HG02870 (cell line): ENCODE data around the gene SMCHD1.
"Not testable (repeated sequence)": the region's sequence is repeated elsewhere in the genome, so short reads cannot be mapped to it uniquely, and the experiment has no call there.

Source experiments
- ATAC-seq: cut with Tn5 transposase; IDR thresholded peaks from one replicate; pipeline ENCODE4 v1.9.1; 2021; ENCODE audit warnings: mild to moderate bottlenecking, moderate library complexity; ENCODE audit not compliant: unreplicated experiment

The SMCHD1 gene

DNA sequence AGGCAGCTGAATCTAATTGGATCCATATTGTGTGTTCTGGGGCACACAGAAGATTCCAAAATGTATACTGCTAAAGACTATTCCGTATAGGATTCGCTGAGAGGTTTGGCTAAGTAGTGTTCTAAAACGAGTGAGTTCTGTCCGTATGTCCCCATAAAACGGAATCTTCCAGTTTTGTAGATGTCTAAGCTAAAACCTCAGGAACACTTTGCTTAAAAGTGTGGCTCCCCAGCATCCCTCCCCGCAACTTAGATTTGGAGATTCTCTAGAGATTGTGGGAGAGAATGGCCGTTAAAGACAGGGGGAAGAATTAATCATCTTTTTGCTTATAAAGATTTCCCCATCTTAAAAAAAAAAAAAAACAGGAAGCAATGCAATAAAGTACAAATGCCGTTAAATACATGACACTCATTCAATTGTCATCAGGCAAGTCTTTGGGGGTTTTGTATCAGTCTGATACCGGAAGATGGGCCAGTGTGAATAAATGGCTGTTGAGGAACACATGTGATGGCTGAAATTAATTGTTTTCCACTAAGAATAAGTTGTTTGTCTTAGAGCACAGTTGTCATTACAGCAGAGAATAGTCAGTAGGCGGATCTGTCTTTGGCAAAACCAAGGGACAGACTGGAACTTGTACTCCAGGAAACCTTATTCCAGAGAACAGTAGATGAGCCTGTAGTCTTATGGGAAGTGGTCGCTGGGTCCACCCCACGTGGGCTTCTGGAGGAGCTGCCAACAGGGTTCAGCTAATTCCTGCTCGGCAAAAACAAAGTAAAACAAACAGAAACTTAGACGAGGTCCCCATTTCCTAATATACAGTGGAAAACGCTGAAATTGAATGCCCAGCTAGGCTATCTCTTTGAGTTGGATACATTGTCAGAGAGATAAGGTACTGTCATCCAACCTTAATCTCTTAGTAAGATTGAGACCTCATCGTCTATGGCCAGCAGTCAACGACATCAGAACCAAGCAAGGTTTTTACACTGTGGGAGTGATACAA is 193.0 kb downstream of the SMCHD1 start:
- no peak for ATAC-seq

DNA sequence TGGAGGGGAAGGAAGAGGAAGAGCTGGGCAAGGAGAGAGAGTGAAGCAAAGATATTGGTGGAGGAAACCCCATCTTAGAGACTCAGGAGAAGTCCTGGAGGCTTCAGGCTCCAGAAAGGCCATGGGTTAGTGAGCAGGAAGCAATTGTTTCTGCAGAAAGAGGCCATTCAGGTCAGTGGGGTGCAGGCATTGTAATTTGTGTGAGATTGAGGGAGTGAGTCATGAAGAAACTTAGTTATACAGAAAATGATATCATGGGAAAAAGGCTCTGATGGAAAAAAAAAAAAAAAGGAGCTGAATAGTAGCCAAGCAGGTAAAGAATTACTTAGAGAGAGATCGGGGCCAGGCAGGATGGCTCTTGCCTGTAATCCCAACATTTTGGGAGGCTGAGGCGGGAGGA is 195.3 kb downstream of the SMCHD1 start:
- ATAC-seq = no peak

DNA sequence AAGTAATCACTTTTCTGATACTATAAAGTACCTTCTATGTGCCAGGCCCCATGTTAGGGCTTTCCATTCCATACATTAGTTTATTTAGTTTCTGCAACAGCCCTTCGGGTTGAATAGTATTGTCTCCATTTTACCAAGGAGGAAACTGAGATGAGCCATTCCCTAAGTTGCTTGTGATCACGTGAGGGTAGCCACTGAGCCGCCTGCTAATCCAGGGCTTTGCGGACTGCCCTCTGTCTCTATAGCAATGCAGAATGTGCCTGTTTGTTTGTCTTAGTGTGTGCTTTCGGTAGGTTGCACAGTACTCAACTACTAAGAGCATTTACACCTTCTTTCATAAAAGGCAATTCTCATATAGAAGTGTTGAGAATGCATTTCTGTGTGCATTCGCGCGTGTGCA is 196.2 kb downstream of the SMCHD1 start:
- ATAC-seq = no peak

DNA sequence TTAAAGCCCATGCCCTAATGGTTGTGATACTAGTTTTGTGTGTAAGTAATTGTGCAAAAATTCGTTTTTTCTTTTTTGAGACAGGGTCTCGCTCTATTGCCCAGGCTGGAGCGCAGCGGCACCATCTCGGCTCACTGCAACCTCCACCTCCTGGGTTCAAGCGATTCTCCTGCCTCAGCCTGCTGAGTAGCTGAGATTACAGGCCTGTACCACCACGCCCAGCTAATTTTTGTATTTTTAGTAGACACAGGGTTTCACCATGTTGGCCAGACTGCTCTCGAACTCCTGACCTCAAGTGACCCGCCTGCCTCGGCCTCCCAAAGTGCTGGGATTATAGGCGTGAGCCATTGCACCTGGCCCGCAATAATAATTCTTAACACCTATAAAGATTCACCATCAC is 196.9 kb downstream of the SMCHD1 start:
- ATAC-seq = not testable (repeated sequence)

DNA sequence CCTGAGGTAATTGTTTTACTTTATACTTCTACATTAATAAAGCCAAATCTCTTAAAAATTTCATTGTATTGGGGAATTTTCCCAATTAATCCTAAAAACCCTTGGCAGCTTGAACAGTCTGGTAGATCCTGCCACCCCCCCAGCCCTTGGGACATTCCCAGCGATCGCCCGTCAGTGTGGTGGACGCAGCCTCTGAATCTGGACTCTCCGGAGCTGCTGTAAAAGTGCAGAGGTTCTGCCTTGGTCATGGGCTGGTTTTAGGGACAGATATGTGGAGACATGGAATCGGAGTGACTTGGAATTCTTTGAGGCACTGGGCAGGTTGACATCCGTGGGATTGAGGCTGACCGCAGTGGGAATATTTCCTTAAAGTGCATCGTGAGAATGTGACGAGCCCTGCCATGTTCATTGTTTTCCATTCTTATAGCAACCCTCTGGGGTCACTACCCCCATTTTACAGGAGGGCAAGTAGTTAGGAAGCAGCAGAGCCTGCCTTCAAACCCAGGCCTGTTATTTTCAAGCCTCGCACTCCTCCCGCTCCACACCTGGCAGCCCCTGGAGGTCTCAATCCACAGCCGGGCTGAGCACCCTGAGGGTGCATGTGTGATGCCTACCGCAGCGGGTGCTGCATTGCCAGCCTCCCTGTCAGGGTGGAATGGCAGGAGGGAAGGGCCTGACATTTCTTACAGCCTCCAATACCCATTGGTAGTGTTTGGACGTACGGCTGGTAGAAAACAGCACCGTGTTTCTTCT is 197.8 kb downstream of the SMCHD1 start:
- no peak for ATAC-seq

DNA sequence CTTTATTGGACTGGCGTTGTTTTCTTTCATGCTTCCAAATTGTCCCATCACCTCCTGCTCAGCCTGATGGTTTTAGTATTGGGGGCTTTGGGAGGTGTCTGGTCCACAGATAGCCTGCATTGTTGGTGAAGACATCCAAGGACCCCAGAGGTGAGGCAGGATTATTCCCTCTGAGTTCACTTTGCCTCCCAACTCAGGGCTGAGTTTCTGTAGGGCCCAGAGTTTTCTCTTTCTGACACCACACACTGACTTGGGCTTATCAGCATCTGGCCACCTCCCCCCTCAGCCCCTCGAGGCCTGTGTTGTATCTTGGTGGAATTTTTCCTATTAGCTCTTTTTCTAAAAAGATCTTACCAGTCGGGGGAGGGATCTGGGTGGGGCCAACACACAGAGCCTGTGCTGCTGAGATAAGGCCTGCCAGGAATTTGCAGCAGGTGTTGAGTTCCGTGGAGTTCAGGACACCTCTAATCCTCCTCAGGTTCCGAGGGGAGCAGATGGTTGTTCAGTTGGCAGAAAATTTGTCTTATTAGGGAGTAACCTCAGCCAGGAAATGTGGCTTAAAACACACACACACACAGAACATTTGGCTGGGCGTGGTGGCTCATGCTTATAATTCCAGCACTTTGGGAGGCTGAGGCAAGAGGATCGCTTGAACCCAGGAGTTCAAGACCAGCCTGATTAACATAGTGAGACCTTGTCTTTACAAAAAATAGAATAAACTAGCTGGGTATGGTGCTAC is 198.6 kb downstream of the SMCHD1 start:
- no peak for ATAC-seq
